Measurements from ENCODE around the gene FAM184A. TPM values are rescaled to one million over a fixed set of nuclear protein-coding genes. Genes with fewer than 3 reads are reported as not detected.

FAM184A gene
- total and polyA plus RNA-seq, 2 of the 13 experiments (the other 11 are each of a cell fraction or from before 2014, with no cell fraction given): 7.0 to 18.0 TPM

GRCh38 chr6:118934461-118935330 is 143.8 kb downstream of the FAM184A start, which contains the start of gene MCM9 (continued):
- TF ChIP-seq ZNF362 (CRISPR knock-in tag; IDR thresholded peaks at IDR 0.05; ENCODE audit: borderline replicate concordance): 0 out of 2 replicates have a peak, but pooled peaks have one; percentile 21
- TF ChIP-seq DRAP1 (CRISPR knock-in tag; IDR thresholded peaks at IDR 0.05): peak; percentile 81
- TF ChIP-seq ZNF343 (CRISPR knock-in tag; IDR thresholded peaks at IDR 0.05): peak; percentile 54; the same call in 1 of the 2 replicates
- TF ChIP-seq EEA1 (CRISPR knock-in tag; IDR thresholded peaks at IDR 0.05; ENCODE audit: borderline replicate concordance): peak; percentile 89; the same call in 1 of the 2 replicates
- no peak for TF ChIP-seq SRSF1 (optimal IDR thresholded peaks at IDR 0.05; ENCODE audit: low read depth, low read length)
- peak; percentile 61 for TF ChIP-seq ISL2 (CRISPR knock-in tag; IDR thresholded peaks at IDR 0.05)
- no peak for TF ChIP-seq KAT2B (IDR thresholded peaks at IDR 0.05; ENCODE audit: borderline replicate concordance, low read depth, low read length)
- TF ChIP-seq MAFK (conservative IDR thresholded peaks at IDR 0.05 in 1 of 2, IDR thresholded peaks at IDR 0.05 in 1 of 2; ENCODE audit: low read length in 2 of 2): no peak
- TF ChIP-seq NFATC3 (CRISPR knock-in tag; IDR thresholded peaks at IDR 0.05): no peak
- TF ChIP-seq POGZ (CRISPR knock-in tag; IDR thresholded peaks at IDR 0.05): 0 out of 2 replicates have a peak, but pooled peaks have one; percentile 34
- TF ChIP-seq KDM6A (CRISPR knock-in tag; IDR thresholded peaks at IDR 0.05; ENCODE audit: low read depth): peak; percentile 17; the same call in 1 of the 2 replicates
- TF ChIP-seq ZNF138 (CRISPR knock-in tag; IDR thresholded peaks at IDR 0.05; ENCODE audit: low read depth): no peak
- TF ChIP-seq SNAPC5 (CRISPR knock-in tag; IDR thresholded peaks at IDR 0.05; ENCODE audit: borderline replicate concordance): no peak
- no peak for TF ChIP-seq ZEB1 (IDR thresholded peaks at IDR 0.05; ENCODE audit: insufficient replicate concordance, low read depth)
- TF ChIP-seq ARID2 (CRISPR knock-in tag; IDR thresholded peaks at IDR 0.05; ENCODE audit: borderline replicate concordance): 0 out of 2 replicates have a peak, but pooled peaks have one; percentile 30
- 0 out of 2 replicates have a peak, but pooled peaks have one; percentile 28 for TF ChIP-seq ZNF383 (CRISPR knock-in tag; IDR thresholded peaks at IDR 0.05; ENCODE audit: borderline replicate concordance)
- TF ChIP-seq CSRNP1 (CRISPR knock-in tag; IDR thresholded peaks at IDR 0.05): peak; percentile 84
- TF ChIP-seq ZBTB3 (CRISPR knock-in tag; IDR thresholded peaks at IDR 0.05; ENCODE audit: borderline replicate concordance, low read depth): 0 out of 2 replicates have a peak, but pooled peaks have one; percentile 14
- peak; percentile 62; the same call in 1 of the 2 replicates for TF ChIP-seq MED13 (CRISPR knock-in tag; IDR thresholded peaks at IDR 0.05)
- peak; percentile 89; the same call in 1 of the 2 replicates for TF ChIP-seq ZBTB38 (CRISPR knock-in tag; IDR thresholded peaks at IDR 0.05)
- TF ChIP-seq ZNF782 (CRISPR knock-in tag; IDR thresholded peaks at IDR 0.05; ENCODE audit: borderline replicate concordance): 0 out of 2 replicates have a peak, but pooled peaks have one; percentile 17
- TF ChIP-seq TAF1 (CRISPR knock-in tag; IDR thresholded peaks at IDR 0.05): peak; percentile 69
- no peak for TF ChIP-seq FOXP4 (CRISPR knock-in tag; IDR thresholded peaks at IDR 0.05)
- no peak for TF ChIP-seq RORA (CRISPR knock-in tag; IDR thresholded peaks at IDR 0.05)
